HepG2 (cell line): ENCODE results near the gene LIN28B. TPM values are rescaled to one million over a fixed set of nuclear protein-coding genes. Genes with fewer than 3 reads are reported as not detected.

Experiments used
- ATAC-seq: fragments of 200-7000 bp; cut with Tn5 transposase; 3 replicates; pipeline ENCODE4 v1.9.1; 2020; ENCODE audit warnings: mild to moderate bottlenecking, moderate library complexity
- BruUV-seq: library from RNA; stranded (reverse); fragments of 400-500 nt; replicated peaks from 2 replicates; lab custom pipeline; 2021; lab: Mats Ljungman, UMichigan
- CTCF ChIA-PET: fragments of 300-600 bp; formaldehyde crosslinking; extraction: SDS; loops from one replicate; lab custom pipeline; 2021; ENCODE audit warnings: low total read pairs, inconsistent platforms, low intra/inter-chr PET ratio; lab: Yijun Ruan, JAX
- POLR2A ChIA-PET: fragments of 350-600 bp; sonication (Branson Sonifier 250); formaldehyde crosslinking; loops from one replicate; lab custom pipeline; 2020; ENCODE audit warnings: antibody characterized with exemption, inconsistent platforms; lab: Yijun Ruan, JAX
- DNase-seq: peaks from one replicate; pipeline ENCODE4 v3.0.0-alpha.2; 2015; ENCODE audit warnings: low spot score
- FAIRE-seq: peaks from 3 replicates; lab custom pipeline; 2011; peaks lifted over from hg19 to GRCh38; lab: Jason Lieb, UNC
- H2AFZ ChIP-seq: one replicate; pipeline ENCODE4 v1.6.1; 2011; ENCODE audit warnings: low read length, inconsistent platforms
- H3K27ac ChIP-seq: fragments of 300-600 bp; 3 replicates; pipeline ENCODE4 v1.8.0; 2011; ENCODE audit warnings: mixed run types, mild to moderate bottlenecking, mixed read lengths, low read length, inconsistent platforms; ENCODE audit not compliant: insufficient read depth; ENCODE audit errors: extremely low read length
- H3K27me3 ChIP-seq, 2 experiments: fragments of 200-600 bp in 1 of 2; 2 replicates in 1 of 2; 3 replicates in 1 of 2; pipeline versions ENCODE4 v1.6.0 to v1.8.0; 2011; ENCODE audit warnings: low read length in 2 of 2, mild to moderate bottlenecking in 2 of 2, moderate library complexity in 2 of 2, inconsistent platforms in 1 of 2; ENCODE audit not compliant: insufficient read depth in 2 of 2, control insufficient read depth in 1 of 2
- H3K36me3 ChIP-seq, 2 experiments: fragments of 200-600 bp in 1 of 2; replicated peaks in 1 of 2; 2 replicates in 1 of 2; 3 replicates in 1 of 2; pipeline versions ENCODE4 v1.5.1 to v1.8.0; 2011; ENCODE audit warnings: low read length in 2 of 2, inconsistent platforms in 1 of 2; ENCODE audit not compliant: insufficient read depth in 2 of 2, control insufficient read depth in 1 of 2
- H3K4me1 ChIP-seq: 2 replicates; pipeline ENCODE4 v1.5.1; 2012; ENCODE audit warnings: low read length, inconsistent platforms; ENCODE audit not compliant: insufficient read depth
- H3K4me2 ChIP-seq: 2 replicates; pipeline ENCODE4 v1.6.0; 2011; ENCODE audit warnings: low read depth, low read length, inconsistent platforms
- H3K4me3 ChIP-seq, 3 experiments: fragments of 200-600 bp in 1 of 3; sonication (generic), shearing (Covaris generic) in 1 of 3; replicated peaks in 1 of 3; 2 replicates each; pipeline ENCODE4 v1.5.1; 2011 to 2016; ENCODE audit warnings: low read length in 3 of 3, inconsistent platforms in 2 of 3, low read depth in 2 of 3, mild to moderate bottlenecking in 2 of 3, control low read depth in 1 of 3, mixed read lengths in 1 of 3; ENCODE audit not compliant: insufficient read depth in 1 of 3
- H3K79me2 ChIP-seq: one replicate; pipeline ENCODE4 v1.6.1; 2011; ENCODE audit warnings: low read length, inconsistent platforms; ENCODE audit not compliant: insufficient read depth
- H3K9ac ChIP-seq: 2 replicates; pipeline ENCODE4 v1.6.0; 2011; ENCODE audit warnings: mild to moderate bottlenecking, low read depth, low read length, inconsistent platforms; ENCODE audit not compliant: insufficient read depth
- H3K9me3 ChIP-seq: 2 replicates; pipeline ENCODE4 v1.5.1; 2012; ENCODE audit warnings: mild to moderate bottlenecking, low read length
- H4K20me1 ChIP-seq: 2 replicates; pipeline ENCODE4 v1.6.0; 2011; ENCODE audit warnings: inconsistent platforms, mild to moderate bottlenecking, low read length, moderate library complexity; ENCODE audit not compliant: insufficient read depth
- AGO1 ChIP-seq: fragments of 200-400 bp; formaldehyde crosslinking; IDR thresholded peaks from 2 replicates; pipeline ENCODE4 v1.6.1; 2017; ENCODE audit warnings: mild to moderate bottlenecking, low read depth, low read length, moderate library complexity; ENCODE audit not compliant: poor library complexity, severe bottlenecking
- ASH2L ChIP-seq: fragments of 300-600, 200-600 bp; sonication (generic); IDR thresholded peaks from 2 replicates; pipeline ENCODE4 v1.7.0; 2017; ENCODE audit warnings: low read depth, mild to moderate bottlenecking, moderate library complexity, mixed read lengths, low read length; ENCODE audit not compliant: insufficient read length
- BHLHE40 ChIP-seq: IDR thresholded peaks from 2 replicates; pipeline ENCODE4 v1.6.1; 2011; ENCODE audit warnings: low read length, improper control_type of control experiment
- RAD21 ChIP-seq: fragments of 450-650 bp; formaldehyde crosslinking; IDR thresholded peaks from 2 replicates; pipeline ENCODE4 v1.5.0; 2020; ENCODE audit warnings: mild to moderate bottlenecking
- SALL2 ChIP-seq: sonication (generic); formaldehyde crosslinking; IDR thresholded peaks from 2 replicates; pipeline ENCODE4 v1.8.1; 2023; ENCODE audit warnings: mild to moderate bottlenecking, missing genetic modification reagents, inconsistent platforms
- SIX1 ChIP-seq: sonication (generic); formaldehyde crosslinking; IDR thresholded peaks from 2 replicates; pipeline ENCODE4 v1.4.0; 2020; ENCODE audit warnings: missing genetic modification reagents, borderline replicate concordance
- TRIM24 ChIP-seq: sonication (generic); formaldehyde crosslinking; IDR thresholded peaks from 2 replicates; pipeline ENCODE4 v1.8.0; 2022; ENCODE audit warnings: mild to moderate bottlenecking, missing genetic modification reagents
- ZKSCAN8 ChIP-seq: IDR thresholded peaks from 2 replicates; pipeline ENCODE4 v1.6.1; 2016; ENCODE audit warnings: borderline replicate concordance, missing genetic modification reagents, missing compliant biosample characterization
- ZNF383 ChIP-seq: sonication (generic); formaldehyde crosslinking; IDR thresholded peaks from 2 replicates; pipeline ENCODE4 v1.4.0; 2020; ENCODE audit warnings: missing genetic modification reagents, mild to moderate bottlenecking, borderline replicate concordance
- ZNF589 ChIP-seq: sonication (generic); formaldehyde crosslinking; conservative IDR thresholded peaks from 2 replicates; pipeline ENCODE4 v1.8.0; 2022; ENCODE audit warnings: mild to moderate bottlenecking, moderate library complexity, missing genetic modification reagents
- ZNF619 ChIP-seq: sonication (generic); formaldehyde crosslinking; IDR thresholded peaks from 2 replicates; pipeline ENCODE4 v1.4.0; 2020; ENCODE audit warnings: mild to moderate bottlenecking, missing genetic modification reagents
- WGBS: methylation state at CpG from one replicate; pipeline ENCODE4 v1.1.6; 2017; ENCODE audit warnings: low lambda C conversion rate; 5-methylcytosine and 5-hydroxymethylcytosine counted together
- in situ Hi-C: cut with HindIII; loops from 2 replicates; pipeline ENCODE4 v1.10.0; 2017; ENCODE audit warnings: low pct_unique_long_range_greater_than_20kb; ENCODE audit not compliant: extremely low pct_ligation_motif_present
- intact Hi-C: fragments of 100-400 bp; cut with micrococcal nuclease; formaldehyde crosslinking; loops from one replicate; pipeline ENCODE4 v1.10.0; 2022; ENCODE audit not compliant: unreplicated experiment
- polyA plus RNA-seq, 8 experiments: library from polyadenylated mRNA; depleted of rRNA in 3 of 8; stranded (reverse) in 7 of 8; unstranded in 1 of 8; fragments of >200 nt; fragmentation: Illumina TruSeq in 4 of 8; extraction: Trizol in 4 of 8; gene quantifications; 2 replicates each; pipeline versions ENCODE4 v1.2.1 to v1.2.3, GENCODE V29; 2011 to 2016; ENCODE audit warnings: low read depth in 4 of 8, missing spikeins in 1 of 8, mixed read lengths in 1 of 8; ENCODE audit not compliant: insufficient read depth in 1 of 8
- total RNA-seq, 5 experiments: library from RNA; depleted of rRNA; stranded (reverse); fragments of >200 nt; fragmentation: Illumina TruSeq; extraction: Trizol; gene quantifications; 2 replicates each; pipeline ENCODE4 v1.2.3, GENCODE V29; 2016; ENCODE audit warnings: low read depth in 1 of 5
- TF ChIP-seq, protein P1 (sequence below): conservative IDR thresholded peaks from 2 replicates; pipeline ENCODE4 v1.6.1; 2018; ENCODE audit warnings: missing genetic modification reagents
- TF ChIP-seq, protein P2 (sequence below): sonication (generic); formaldehyde crosslinking; IDR thresholded peaks from 2 replicates; pipeline ENCODE4 v1.4.0; 2020; ENCODE audit warnings: missing genetic modification reagents, borderline replicate concordance
- TF ChIP-seq, protein P3 (sequence below): sonication (generic); formaldehyde crosslinking; conservative IDR thresholded peaks from 2 replicates; pipeline ENCODE4 v1.8.1; 2023; ENCODE audit warnings: missing genetic modification reagents

Gene LIN28B
- total and polyA plus RNA-seq, 2 of the 13 experiments (the other 11 are each of a cell fraction or from before 2014, with no cell fraction given): 14.5 to 56.8 TPM

DNA sequence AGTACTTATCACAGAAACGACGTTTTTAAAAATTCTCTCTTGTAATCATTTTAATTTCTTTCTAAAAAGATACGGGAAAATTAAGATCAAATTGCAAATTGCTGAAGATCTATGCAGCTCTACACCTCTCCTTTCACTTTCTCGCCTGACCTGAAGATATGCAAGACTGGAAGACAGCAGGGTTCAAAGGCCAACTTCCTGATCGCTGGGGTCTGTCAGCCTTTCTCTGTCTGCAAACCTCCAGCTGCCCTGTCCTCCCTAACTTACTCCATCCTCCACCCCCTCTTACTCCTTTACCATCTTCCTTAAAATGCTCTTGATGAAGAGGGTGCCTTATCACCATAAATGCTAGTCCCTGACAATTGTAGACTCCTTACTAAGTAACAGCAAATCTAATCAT is 159.2 kb downstream of the LIN28B start (continued):
- TF ChIP-seq ZNF383 (CRISPR knock-in tag) (no peak), SALL2 (CRISPR knock-in tag) (no peak), SIX1 (CRISPR knock-in tag) (no peak), ZNF619 (no peak), ASH2L (no peak), BHLHE40 (no peak)
- TF ChIP-seq, protein P1, sequence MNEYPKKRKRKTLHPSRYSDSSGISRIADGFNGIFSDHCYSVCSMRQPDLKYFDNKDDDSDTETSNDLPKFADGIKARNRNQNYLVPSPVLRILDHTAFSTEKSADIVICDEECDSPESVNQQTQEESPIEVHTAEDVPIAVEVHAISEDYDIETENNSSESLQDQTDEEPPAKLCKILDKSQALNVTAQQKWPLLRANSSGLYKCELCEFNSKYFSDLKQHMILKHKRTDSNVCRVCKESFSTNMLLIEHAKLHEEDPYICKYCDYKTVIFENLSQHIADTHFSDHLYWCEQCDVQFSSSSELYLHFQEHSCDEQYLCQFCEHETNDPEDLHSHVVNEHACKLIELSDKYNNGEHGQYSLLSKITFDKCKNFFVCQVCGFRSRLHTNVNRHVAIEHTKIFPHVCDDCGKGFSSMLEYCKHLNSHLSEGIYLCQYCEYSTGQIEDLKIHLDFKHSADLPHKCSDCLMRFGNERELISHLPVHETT: no peak
- TF ChIP-seq, protein P2, sequence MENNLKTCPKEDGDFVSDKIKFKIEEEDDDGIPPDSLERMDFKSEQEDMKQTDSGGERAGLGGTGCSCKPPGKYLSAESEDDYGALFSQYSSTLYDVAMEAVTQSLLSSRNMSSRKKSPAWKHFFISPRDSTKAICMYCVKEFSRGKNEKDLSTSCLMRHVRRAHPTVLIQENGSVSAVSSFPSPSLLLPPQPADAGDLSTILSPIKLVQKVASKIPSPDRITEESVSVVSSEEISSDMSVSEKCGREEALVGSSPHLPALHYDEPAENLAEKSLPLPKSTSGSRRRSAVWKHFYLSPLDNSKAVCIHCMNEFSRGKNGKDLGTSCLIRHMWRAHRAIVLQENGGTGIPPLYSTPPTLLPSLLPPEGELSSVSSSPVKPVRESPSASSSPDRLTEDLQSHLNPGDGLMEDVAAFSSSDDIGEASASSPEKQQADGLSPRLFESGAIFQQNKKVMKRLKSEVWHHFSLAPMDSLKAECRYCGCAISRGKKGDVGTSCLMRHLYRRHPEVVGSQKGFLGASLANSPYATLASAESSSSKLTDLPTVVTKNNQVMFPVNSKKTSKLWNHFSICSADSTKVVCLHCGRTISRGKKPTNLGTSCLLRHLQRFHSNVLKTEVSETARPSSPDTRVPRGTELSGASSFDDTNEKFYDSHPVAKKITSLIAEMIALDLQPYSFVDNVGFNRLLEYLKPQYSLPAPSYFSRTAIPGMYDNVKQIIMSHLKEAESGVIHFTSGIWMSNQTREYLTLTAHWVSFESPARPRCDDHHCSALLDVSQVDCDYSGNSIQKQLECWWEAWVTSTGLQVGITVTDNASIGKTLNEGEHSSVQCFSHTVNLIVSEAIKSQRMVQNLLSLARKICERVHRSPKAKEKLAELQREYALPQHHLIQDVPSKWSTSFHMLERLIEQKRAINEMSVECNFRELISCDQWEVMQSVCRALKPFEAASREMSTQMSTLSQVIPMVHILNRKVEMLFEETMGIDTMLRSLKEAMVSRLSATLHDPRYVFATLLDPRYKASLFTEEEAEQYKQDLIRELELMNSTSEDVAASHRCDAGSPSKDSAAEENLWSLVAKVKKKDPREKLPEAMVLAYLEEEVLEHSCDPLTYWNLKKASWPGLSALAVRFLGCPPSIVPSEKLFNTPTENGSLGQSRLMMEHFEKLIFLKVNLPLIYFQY: no peak

DNA sequence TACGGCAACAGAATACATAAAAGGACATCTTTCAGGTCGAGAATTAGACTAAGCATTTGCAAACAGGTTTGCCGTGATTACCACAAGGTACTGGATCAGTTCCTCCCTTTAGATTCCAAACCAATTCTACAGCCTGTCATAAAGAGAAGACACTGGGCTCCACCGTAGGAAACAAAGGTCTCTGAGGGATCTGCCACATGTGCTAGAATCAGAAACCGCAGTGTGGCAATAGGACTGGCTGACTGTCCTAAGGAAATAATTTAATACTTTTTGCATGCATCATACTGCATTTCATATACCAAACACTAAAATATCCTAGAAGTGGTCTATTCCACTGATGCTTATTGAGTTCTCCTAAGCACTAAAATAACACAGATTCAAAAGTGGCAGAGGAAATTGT is 163.7 kb downstream of the LIN28B start:
- ChIA-PET CTCF (no interaction called here), POLR2A (no interaction called here)
- no peak overlapping the region for H3K27ac ChIP-seq
- BruUV-seq: no TSS peak
- H2AFZ ChIP-seq: no peak overlapping the region
- in situ Hi-C loops (no loop called here), intact Hi-C loops (no loop called here)
- DNase-seq: no peak
- FAIRE-seq: no peak
- H3K9ac ChIP-seq: no peak overlapping the region
- H3K4me2 ChIP-seq: no peak overlapping the region
- H4K20me1 ChIP-seq: no peaks in the 10 kb centered on the region
- H3K79me2 ChIP-seq: no peaks in the 10 kb centered on the region
- no peaks in the 10 kb centered on the region for H3K27me3 ChIP-seq
- H3K4me3 ChIP-seq: no peak overlapping the region
- no peak for ATAC-seq
- WGBS: 48% methylated on average over 5 of the region's 5 CpGs
- H3K36me3 ChIP-seq: no peaks in the 10 kb centered on the region
- H3K9me3 ChIP-seq: no peaks in the 10 kb centered on the region
- no peaks in the 10 kb centered on the region for H3K4me1 ChIP-seq
- TF ChIP-seq AGO1 (no peak), TRIM24 (no peak), RAD21 (CRISPR knock-in tag) (no peak), ZKSCAN8 (CRISPR knock-in tag) (no peak), ZNF589 (no peak)
- TF ChIP-seq, protein P3, sequence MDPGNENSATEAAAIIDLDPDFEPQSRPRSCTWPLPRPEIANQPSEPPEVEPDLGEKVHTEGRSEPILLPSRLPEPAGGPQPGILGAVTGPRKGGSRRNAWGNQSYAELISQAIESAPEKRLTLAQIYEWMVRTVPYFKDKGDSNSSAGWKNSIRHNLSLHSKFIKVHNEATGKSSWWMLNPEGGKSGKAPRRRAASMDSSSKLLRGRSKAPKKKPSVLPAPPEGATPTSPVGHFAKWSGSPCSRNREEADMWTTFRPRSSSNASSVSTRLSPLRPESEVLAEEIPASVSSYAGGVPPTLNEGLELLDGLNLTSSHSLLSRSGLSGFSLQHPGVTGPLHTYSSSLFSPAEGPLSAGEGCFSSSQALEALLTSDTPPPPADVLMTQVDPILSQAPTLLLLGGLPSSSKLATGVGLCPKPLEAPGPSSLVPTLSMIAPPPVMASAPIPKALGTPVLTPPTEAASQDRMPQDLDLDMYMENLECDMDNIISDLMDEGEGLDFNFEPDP (CRISPR knock-in tag): no peak
